Measurements from ENCODE around the gene HERPUD1.
"Not testable (repeated sequence)": the region's sequence is repeated elsewhere in the genome, so short reads cannot be mapped to it uniquely, and the experiment has no call there.

The HERPUD1 gene

DNA sequence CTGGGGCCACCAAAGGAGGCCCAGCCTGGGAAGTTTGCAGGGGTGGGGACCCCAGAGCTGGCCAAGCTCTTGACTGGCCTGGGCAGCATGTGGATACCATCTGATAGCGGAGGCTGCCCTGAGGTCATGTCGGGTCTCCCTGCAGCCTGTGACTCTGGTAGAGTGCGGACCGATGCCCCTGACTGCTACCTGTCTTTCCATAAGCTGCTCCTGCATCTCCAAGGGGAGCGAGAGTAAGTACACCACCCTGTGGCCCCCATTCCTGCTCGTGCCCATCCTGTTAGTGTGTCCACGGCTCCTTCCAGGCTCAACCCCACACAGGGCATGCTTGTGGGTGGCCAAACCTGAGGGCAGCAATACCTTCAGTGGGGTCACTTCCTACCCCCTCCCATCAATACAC lies 37.8 kb downstream of the HERPUD1 start:
- no peak for DNase-seq (ENCODE audit: insufficient read length, low spot score)
- no peak for FAIRE-seq
- TF ChIP-seq, protein P1, sequence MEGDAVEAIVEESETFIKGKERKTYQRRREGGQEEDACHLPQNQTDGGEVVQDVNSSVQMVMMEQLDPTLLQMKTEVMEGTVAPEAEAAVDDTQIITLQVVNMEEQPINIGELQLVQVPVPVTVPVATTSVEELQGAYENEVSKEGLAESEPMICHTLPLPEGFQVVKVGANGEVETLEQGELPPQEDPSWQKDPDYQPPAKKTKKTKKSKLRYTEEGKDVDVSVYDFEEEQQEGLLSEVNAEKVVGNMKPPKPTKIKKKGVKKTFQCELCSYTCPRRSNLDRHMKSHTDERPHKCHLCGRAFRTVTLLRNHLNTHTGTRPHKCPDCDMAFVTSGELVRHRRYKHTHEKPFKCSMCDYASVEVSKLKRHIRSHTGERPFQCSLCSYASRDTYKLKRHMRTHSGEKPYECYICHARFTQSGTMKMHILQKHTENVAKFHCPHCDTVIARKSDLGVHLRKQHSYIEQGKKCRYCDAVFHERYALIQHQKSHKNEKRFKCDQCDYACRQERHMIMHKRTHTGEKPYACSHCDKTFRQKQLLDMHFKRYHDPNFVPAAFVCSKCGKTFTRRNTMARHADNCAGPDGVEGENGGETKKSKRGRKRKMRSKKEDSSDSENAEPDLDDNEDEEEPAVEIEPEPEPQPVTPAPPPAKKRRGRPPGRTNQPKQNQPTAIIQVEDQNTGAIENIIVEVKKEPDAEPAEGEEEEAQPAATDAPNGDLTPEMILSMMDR (IDR thresholded peaks at IDR 0.05; ENCODE audit: insufficient read depth, missing control alignments): no peak

DNA sequence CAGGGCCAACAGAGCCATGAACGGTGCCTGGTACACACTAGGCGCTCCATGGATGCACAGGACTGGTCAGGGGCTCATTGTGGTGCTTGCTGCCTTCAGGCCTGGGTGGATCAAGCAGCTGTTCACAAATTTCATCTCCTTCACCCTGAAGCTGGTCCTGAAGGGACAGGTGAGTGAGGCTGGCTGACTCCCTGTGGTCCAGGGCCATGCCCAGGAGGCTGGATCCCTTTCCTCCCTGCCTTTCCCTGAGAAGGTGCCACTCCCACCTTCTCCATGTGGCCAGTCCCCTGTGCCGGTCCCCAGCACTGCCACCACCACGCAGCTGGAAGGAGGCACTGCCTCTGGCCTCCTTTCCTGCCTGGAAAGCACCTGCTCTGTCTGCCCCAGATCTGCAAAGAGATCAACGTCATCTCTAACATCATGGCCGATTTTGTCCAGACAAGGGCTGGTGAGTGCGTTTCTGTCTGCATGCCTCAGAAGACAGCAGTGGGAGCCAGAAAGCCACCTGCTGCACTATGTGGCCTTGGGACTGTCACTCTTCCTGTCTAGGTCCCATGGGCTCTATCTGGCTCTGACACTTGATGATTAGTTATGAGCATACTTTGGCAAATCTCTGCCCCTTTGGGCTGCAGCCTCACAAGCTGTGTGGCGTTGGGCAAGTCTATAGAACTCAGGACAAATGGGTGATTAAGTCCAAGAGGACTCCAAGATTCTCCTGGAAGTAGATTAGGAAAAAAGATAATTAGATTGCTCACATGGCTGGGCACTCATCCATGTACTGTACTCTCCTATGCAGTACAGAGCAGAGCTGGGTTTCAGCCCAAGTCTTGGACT lies 39.2 kb downstream of the HERPUD1 start:
- no peak for DNase-seq (ENCODE audit: insufficient read length, low spot score)
- TF ChIP-seq, protein P1 (IDR thresholded peaks at IDR 0.05; ENCODE audit: insufficient read depth, missing control alignments): no peak
- no peak for FAIRE-seq

DNA sequence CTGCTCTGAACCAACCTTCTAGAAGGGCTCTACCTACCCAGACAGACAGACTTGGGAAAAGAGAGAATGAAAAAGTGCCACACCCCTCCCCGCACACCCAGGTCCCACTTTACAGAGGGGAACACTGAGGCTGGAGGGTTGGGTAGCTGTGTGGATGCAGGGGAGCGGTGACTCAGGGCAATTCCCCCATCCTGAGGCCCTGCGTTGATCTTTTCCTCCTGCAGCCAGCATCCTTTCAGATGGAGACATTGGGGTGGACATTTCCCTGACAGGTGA lies 39.8 kb downstream of the HERPUD1 start:
- FAIRE-seq (no peak), DNase-seq (ENCODE audit: insufficient read length, low spot score) (no peak)
- TF ChIP-seq, protein P1 (IDR thresholded peaks at IDR 0.05; ENCODE audit: insufficient read depth, missing control alignments): no peak

DNA sequence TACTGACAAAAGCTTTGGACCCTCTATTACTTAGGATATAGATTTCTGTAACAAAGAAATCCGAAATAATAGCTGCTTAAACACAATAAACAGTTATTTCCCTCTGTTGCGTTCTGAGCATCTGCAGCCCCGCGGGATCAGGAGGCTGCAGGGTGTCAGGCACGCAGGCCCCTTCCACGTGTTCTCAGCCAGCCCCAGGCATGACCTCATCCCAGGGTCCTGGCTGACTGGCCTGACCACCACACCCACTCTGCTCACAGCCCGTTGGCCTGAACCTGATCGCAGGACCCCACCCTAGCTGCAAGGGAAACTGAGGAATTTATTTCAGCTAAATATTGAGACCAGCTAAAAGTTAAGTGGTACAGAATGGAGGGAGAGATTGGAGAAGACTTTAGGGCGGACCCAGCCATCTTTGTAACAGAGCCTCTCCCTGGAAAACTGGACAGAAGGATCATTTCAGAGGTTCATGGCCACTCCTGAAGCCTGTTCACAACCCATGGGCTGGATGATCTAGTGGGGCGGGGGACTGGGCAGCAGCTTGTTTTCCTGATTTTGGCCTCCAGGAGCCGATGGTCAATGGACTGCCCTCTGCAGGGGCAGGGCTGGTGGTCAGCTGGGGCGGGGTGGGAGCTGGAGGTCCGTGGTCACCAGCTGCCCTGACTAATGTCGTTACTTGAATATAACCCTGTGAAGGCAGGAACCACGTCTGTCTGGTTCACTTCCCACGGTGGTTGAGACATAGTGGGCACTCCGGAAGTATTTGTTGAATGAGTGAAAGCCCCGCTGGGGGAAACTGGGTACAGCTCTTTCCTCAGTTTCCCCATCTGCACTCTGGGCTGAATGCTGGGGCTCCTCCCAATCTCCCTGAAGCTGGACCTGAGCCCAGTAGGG lies 40.7 kb downstream of the HERPUD1 start:
- no peak for FAIRE-seq
- TF ChIP-seq, protein P1 (IDR thresholded peaks at IDR 0.05; ENCODE audit: insufficient read depth, missing control alignments): no peak
- no peak for DNase-seq (ENCODE audit: insufficient read length, low spot score)

DNA sequence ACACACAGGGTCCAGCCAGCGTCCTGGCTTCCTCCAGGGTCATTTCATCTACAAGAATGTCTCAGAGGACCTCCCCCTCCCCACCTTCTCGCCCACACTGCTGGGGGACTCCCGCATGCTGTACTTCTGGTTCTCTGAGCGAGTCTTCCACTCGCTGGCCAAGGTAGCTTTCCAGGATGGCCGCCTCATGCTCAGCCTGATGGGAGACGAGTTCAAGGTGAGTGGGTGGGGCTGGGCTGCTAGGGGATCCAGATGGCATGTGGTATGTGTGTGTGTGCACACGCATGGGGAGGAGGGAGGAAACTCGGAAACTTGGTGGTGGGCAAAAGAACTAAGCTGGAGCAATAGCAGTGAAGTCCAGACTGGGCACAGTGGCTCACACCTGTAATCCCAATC lies 41.4 kb downstream of the HERPUD1 start:
- TF ChIP-seq, protein P1 (IDR thresholded peaks at IDR 0.05; ENCODE audit: insufficient read depth, missing control alignments): no peak
- FAIRE-seq (no peak), DNase-seq (ENCODE audit: insufficient read length, low spot score) (no peak)

DNA sequence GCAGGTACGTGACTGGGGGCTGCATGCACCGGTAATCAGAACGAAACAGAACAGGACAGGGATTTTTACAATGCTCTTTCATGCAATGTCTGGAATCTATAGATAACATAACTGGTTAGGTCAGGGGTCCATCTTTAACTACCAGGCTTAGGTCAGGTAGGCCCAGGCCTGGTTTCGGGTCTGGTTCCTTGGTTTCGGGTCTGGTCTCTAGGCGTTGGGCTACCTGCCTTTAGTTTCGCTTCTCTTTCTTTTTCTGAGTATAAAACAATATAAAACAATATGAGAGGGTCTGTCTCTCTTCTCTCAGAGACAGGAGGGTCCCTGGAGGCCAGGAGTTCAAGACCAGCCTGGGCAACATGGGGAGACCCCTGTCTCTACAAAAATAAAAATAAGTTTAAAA lies 42.0 kb downstream of the HERPUD1 start:
- DNase-seq (ENCODE audit: insufficient read length, low spot score); FAIRE-seq: not testable (repeated sequence)

DNA sequence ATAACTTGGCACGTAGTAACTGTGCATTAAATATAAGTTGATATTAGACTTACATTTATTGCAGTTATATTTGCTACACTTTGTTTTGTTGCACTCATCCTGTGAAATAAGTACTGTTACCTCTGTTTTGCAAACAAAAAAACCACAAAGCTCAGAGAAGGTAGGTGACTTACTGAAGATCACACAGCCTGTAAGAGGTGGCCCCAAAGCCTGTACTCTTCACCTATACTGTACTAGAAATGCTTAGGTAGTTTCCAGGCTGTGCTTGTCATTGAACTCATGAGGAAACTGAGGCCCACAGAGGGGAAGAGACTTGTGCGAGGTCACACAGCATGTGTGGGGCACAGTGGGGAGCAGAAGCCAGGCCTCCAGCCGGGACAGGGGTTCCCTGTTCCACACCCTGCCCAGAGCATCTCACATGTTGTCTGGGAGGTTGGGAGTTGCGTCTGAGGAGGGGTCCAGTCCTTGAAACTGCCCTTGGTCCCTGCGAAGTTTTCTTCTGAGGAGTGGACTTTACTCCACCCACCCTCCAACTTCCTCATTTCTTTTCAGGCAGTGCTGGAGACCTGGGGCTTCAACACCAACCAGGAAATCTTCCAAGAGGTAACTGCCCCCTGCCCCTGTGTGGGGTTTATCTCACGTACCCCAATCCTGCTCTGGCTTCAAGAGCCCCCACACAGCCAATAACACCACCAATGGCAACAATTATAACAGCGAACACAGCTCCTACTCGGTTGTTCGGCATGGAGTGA lies 42.8 kb downstream of the HERPUD1 start:
- FAIRE-seq (no peak), DNase-seq (ENCODE audit: insufficient read length, low spot score) (no peak)

More for the DNA sequence above, 42.8 kb downstream of the HERPUD1 start:
- TF ChIP-seq, protein P1 (IDR thresholded peaks at IDR 0.05; ENCODE audit: insufficient read depth, missing control alignments): no peak

Measured in D721Med (cell line).